AG04450 (cell line): ENCODE measurements around the gene IFT22. TPM values are rescaled to one million over a fixed set of nuclear protein-coding genes. Genes with fewer than 3 reads are reported as not detected.
"Not testable (repeated sequence)": the region's sequence is repeated elsewhere in the genome, so short reads cannot be mapped to it uniquely, and the experiment has no call there.

Source experiments
- CTCF ChIA-PET: fragments of 300-600, 350-600 bp; formaldehyde crosslinking; extraction: SDS; loops from one replicate; lab custom pipeline; 2022; ENCODE audit warnings: antibody characterized with exemption, inconsistent platforms; lab: Charles Lee
- POLR2A ChIA-PET: fragments of 350-600 bp; formaldehyde crosslinking; extraction: SDS; loops from one replicate; lab custom pipeline; 2021; ENCODE audit warnings: antibody characterized with exemption, inconsistent platforms; lab: Yijun Ruan, JAX
- DNase-seq: peaks from one replicate; pipeline ENCODE4 v3.0.0-alpha.2; 2011; ENCODE audit warnings: low read depth, low spot score
- H3K27ac ChIP-seq: one replicate; pipeline ENCODE4 v1.5.1; 2012; ENCODE audit warnings: low read depth, low read length, control low read depth
- H3K27me3 ChIP-seq: one replicate; pipeline ENCODE4 v1.6.0; 2012; ENCODE audit warnings: low read length; ENCODE audit not compliant: control insufficient read depth, insufficient read depth
- H3K4me3 ChIP-seq: 2 replicates; pipeline ENCODE4 v1.5.1; 2011; ENCODE audit warnings: mild to moderate bottlenecking, low read depth, low read length, control low read depth
- H3K9me3 ChIP-seq: 2 replicates; pipeline ENCODE4 v1.5.1; 2012; ENCODE audit warnings: low read length; ENCODE audit not compliant: control insufficient read depth, insufficient read depth
- CTCF ChIP-seq: IDR thresholded peaks from 2 replicates; pipeline ENCODE4 v1.5.1; 2011; ENCODE audit warnings: low read depth, low read length, control low read depth, inconsistent platforms
- polyA plus RNA-seq: library from polyadenylated mRNA; depleted of rRNA; stranded (reverse); fragments of >200 nt; gene quantifications from 2 replicates; pipeline ENCODE4 v1.2.3, GENCODE V29; 2011

The IFT22 gene
- polyA plus RNA-seq, 1 experiment = 42.5 TPM

- ChIA-PET POLR2A (no interaction called here), CTCF (no interaction called here)
- no peak for TF ChIP-seq CTCF
- no peak for DNase-seq
- Histone ChIP-seq H3K4me3 (no peak overlapping the region), H3K27me3 (peaks cover 13% of the 10 kb centered on the region), H3K27ac (no peak overlapping the region), H3K9me3 (no peaks in the 10 kb centered on the region; the same call in 1 of the 2 replicates)
Observed at GRCh38 chr7:101357433-101357832, 35.8 kb upstream of the IFT22 start.

- Histone ChIP-seq H3K27ac (no peak overlapping the region), H3K4me3 (no peak overlapping the region), H3K27me3 (peaks cover 6% of the 10 kb centered on the region), H3K9me3 (no peaks in the 10 kb centered on the region; the same call in 1 of the 2 replicates)
- no peak for DNase-seq
- POLR2A ChIA-PET = no interaction called here
- TF ChIP-seq CTCF = no peak
- CTCF ChIA-PET = interaction anchor here (1.2 to 1.8 kb wide), 2 partner anchors 11 to 59 kb away, joined by 3 to 8 read pairs; no protein-coding TSS in a partner anchor
Observed at GRCh38 chr7:101352920-101353308, 31.3 kb upstream of the IFT22 start.

GRCh38 chr7:101349300-101349699, 27.7 kb upstream of the IFT22 start:
- POLR2A ChIA-PET, H3K9me3 ChIP-seq: not testable (repeated sequence)
- CTCF ChIA-PET = interaction anchor here (0.6 kb wide), 1 partner anchor 168 kb away, joined by 3 read pairs; no protein-coding TSS in a partner anchor

GRCh38 chr7:101348456-101349067, 26.9 kb upstream of the IFT22 start:
- H3K27ac ChIP-seq, H3K27me3 ChIP-seq, H3K9me3 ChIP-seq, DNase-seq, POLR2A ChIA-PET, H3K4me3 ChIP-seq: not testable (repeated sequence)
- CTCF ChIA-PET = interaction anchor here (0.5 kb wide), 1 partner anchor 254 kb away, joined by 4 read pairs; no protein-coding TSS in a partner anchor

More at GRCh38 chr7:101349300-101349699, 27.7 kb upstream of the IFT22 start:
- H3K27me3 ChIP-seq, DNase-seq, H3K4me3 ChIP-seq, H3K27ac ChIP-seq: not testable (repeated sequence)

- TF ChIP-seq CTCF = no peak
- ChIA-PET POLR2A (no interaction called here), CTCF (no interaction called here)
- no peak for DNase-seq
- H3K27ac ChIP-seq = no peak overlapping the region
- no peaks in the 10 kb centered on the region; the same call in 1 of the 2 replicates for H3K9me3 ChIP-seq
- H3K4me3 ChIP-seq = no peak overlapping the region
- peaks cover 5% of the 10 kb centered on the region for H3K27me3 ChIP-seq
Observed at GRCh38 chr7:101347477-101347876, 25.9 kb upstream of the IFT22 start.

GRCh38 chr7:101342892-101343291, 21.3 kb upstream of the IFT22 start:
- H3K9me3 ChIP-seq = no peaks in the 10 kb centered on the region
- DNase-seq = no peak
- TF ChIP-seq CTCF = no peak
- ChIA-PET POLR2A (no interaction called here), CTCF (no interaction called here)
- H3K27ac ChIP-seq = no peak overlapping the region
- peaks cover 11% of the 10 kb centered on the region for H3K27me3 ChIP-seq
- no peak overlapping the region for H3K4me3 ChIP-seq
